Tibial nerve (tissue), 4 donors: ENCODE results near the gene SCOC. TPM values are rescaled to one million over a fixed set of nuclear protein-coding genes. Genes with fewer than 3 reads are reported as not detected.

ENCODE experiments used
- DNase-seq, 2 donors: peaks; one replicate each; pipeline ENCODE4 v3.0.0-alpha.2; 2019; ENCODE audit warnings: low spot score in 2 of 2
- H3K27ac ChIP-seq, 4 donors: fragments of 200-600 bp; sonication (generic) in 3 of 4; one replicate each; pipeline ENCODE4 v1.5.1; 2017 to 2019; ENCODE audit warnings: mild to moderate bottlenecking in 1 of 4
- H3K27me3 ChIP-seq, 2 donors: fragments of 200-600 bp; sonication (generic) in 1 of 2; one replicate each; pipeline versions ENCODE4 v1.5.1 to v1.6.0; 2017 to 2019
- H3K36me3 ChIP-seq, 3 donors: fragments of 200-600 bp; sonication (generic); one replicate each; pipeline ENCODE4 v1.5.1; 2018 to 2019
- H3K4me1 ChIP-seq, 4 donors: fragments of 200-600 bp; sonication (generic) in 3 of 4; one replicate each; pipeline ENCODE4 v1.5.1; 2017 to 2019
- H3K4me3 ChIP-seq, 4 donors: fragments of 200-600 bp; sonication (generic) in 3 of 4; one replicate each; pipeline ENCODE4 v1.5.1; 2017 to 2019; ENCODE audit warnings: mild to moderate bottlenecking in 1 of 4, moderate library complexity in 1 of 4
- H3K9me3 ChIP-seq, 4 donors: fragments of 200-600 bp; sonication (generic) in 3 of 4; one replicate each; pipeline ENCODE4 v1.5.1; 2017 to 2019
- CTCF ChIP-seq, 5 experiments: fragments of 200-600 bp in 3 of 5; fragments of 450-650 bp in 2 of 5; sonication (generic) in 3 of 5; IDR thresholded peaks; one replicate each; pipeline ENCODE4 v1.5.1; 2016 to 2019; ENCODE audit warnings: antibody characterized with exemption in 5 of 5, mild to moderate bottlenecking in 3 of 5, moderate library complexity in 2 of 5
- EP300 ChIP-seq, 2 donors: sonication (generic); formaldehyde crosslinking; IDR thresholded peaks; one replicate each; pipeline ENCODE4 v1.6.1; 2017; ENCODE audit warnings: antibody characterized with exemption in 2 of 2, mild to moderate bottlenecking in 1 of 2
- POLR2A ChIP-seq, 2 donors: fragments of 450-650 bp; IDR thresholded peaks; one replicate each; pipeline ENCODE4 v1.6.1; 2017; ENCODE audit warnings: antibody characterized with exemption in 2 of 2, mild to moderate bottlenecking in 2 of 2, moderate library complexity in 2 of 2
- WGBS, 2 donors: methylation state at CpG; one replicate each; pipeline ENCODE4 v1.1.5; 2018; 5-methylcytosine and 5-hydroxymethylcytosine counted together
- total RNA-seq, 4 donors: library from RNA; depleted of rRNA; stranded (reverse); fragments of >200 nt; gene quantifications; one replicate each; pipeline ENCODE4 v1.1.0, GENCODE V29; 2016

SCOC gene
- total RNA-seq, 4 donors from 2014 or later, result 35.7 to 51.9 (median 46.5) TPM

DNA sequence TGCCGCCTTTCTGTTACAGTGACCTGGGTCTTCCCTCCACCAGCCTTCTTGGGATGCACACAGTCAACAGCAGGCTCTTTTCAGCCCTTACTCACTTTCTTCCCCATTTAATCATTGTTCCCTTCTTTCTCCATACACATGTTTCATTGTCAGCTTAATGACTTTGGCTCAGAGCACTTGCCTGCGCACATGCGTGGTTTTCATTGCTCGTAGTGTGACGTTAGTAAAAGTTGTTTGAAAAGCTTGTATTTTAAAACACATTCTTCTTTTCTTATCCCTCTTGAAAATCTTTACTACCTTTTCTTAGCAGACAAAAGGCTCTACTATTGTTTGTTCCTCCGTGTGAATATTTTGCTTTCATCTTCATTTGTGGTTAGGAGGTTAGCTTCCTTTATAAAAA, 19.7 kb upstream of the SCOC start:
- TF ChIP-seq POLR2A (IDR thresholded peaks at IDR 0.05), result no peak
- TF ChIP-seq EP300 (IDR thresholded peaks at IDR 0.05), result no peak
- TF ChIP-seq CTCF (IDR thresholded peaks at IDR 0.05), result no peak
- no peaks in the 10 kb centered on the region for H3K9me3 ChIP-seq
- no peaks in the 10 kb centered on the region for H3K4me1 ChIP-seq
- DNase-seq, result no peak
- no peak overlapping the region for H3K27ac ChIP-seq
- H3K36me3 ChIP-seq, result no peaks in the 10 kb centered on the region
- WGBS, 2 donors, result 41 to 49% methylated on average over 6 of the region's 6 CpGs
- no peaks in the 10 kb centered on the region for H3K27me3 ChIP-seq
- no peak overlapping the region for H3K4me3 ChIP-seq

DNA sequence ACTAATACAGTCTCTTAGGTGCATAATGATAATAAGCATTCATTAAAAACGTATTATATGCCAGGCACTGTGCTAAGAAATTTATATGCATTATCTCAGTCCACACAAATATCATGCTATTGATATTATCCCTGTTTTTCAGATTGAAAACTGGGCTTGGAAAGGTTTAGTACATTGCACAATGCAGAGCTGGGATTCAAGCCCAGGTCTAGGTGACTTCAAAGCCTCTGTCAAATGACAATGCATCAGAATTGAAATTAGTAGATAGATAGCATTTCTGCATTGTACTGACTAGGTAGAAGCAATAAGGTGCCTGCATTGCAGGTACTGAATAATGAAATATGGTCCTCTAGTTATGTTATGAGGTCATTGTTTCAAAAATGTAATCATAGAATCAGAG, 18.2 kb upstream of the SCOC start:
- Histone ChIP-seq H3K4me3 (no peak overlapping the region), H3K9me3 (no peaks in the 10 kb centered on the region), H3K4me1 (no peaks in the 10 kb centered on the region), H3K27me3 (peaks cover 0 to 4% of the 10 kb centered on the region in 2 donors), H3K36me3 (no peaks in the 10 kb centered on the region), H3K27ac (no peak overlapping the region)
- no peak for DNase-seq
- TF ChIP-seq POLR2A (IDR thresholded peaks at IDR 0.05) (no peak), EP300 (IDR thresholded peaks at IDR 0.05) (no peak), CTCF (IDR thresholded peaks at IDR 0.05) (no peak)
- WGBS, 2 donors, result 82 to 94% methylated on average over 1 of the region's 1 CpG

DNA sequence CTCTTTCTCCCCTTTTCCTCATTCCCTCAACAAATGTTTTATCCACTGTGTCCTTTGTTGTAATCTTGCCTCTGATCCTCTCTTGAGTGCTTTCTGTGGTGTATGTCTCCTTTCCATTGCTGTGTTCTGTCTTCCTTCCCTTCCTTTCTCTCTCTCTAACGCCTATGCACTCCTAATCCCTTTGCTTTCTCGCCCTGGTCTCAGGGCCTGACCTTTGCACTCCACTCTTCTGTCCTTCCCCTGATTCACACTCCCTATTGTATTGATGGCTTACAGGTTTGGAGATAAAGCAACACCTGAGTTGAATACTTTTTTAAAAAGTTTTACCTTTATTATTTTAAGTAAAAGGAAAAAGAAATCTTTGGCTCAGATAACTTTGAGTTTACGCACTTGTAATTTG, 15.6 kb upstream of the SCOC start:
- TF ChIP-seq EP300 (IDR thresholded peaks at IDR 0.05) (no peak), POLR2A (IDR thresholded peaks at IDR 0.05) (no peak)
- no peaks in the 10 kb centered on the region for H3K36me3 ChIP-seq
- DNase-seq, result no peak
- H3K4me3 ChIP-seq, result no peak overlapping the region
- no peaks in the 10 kb centered on the region for H3K9me3 ChIP-seq
- H3K27me3 ChIP-seq, result peaks cover 0 to 4% of the 10 kb centered on the region in 2 donors
- H3K27ac ChIP-seq, result no peak overlapping the region
- WGBS, 2 donors, result 57 to 61% methylated on average over 3 of the region's 3 CpGs
- H3K4me1 ChIP-seq, result no peaks in the 10 kb centered on the region

DNA sequence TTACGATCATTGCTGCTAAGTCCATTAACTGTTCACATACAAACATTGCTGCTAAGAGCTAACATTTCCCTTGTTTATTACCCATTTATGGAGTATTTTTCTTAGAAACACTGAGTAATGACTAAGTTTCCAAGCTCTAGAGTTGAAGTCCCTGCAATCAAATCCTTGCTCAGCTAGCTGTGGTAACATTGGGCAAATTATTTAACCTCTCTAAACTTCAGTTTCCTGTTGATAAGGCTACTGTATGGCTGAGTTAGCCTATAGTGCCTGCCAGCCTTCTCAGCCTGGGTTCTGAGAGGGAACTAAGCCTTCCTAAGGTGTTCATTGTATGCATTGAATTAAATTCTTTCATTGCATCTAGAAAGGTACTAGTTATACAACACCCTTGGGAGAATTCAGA, 15.2 kb upstream of the SCOC start:
- 0 to 5% methylated on average over 1 of the region's 1 CpG for WGBS, 2 donors
- TF ChIP-seq POLR2A (IDR thresholded peaks at IDR 0.05) (no peak), CTCF (IDR thresholded peaks at IDR 0.05) (no peak), EP300 (IDR thresholded peaks at IDR 0.05) (no peak)
- no peak for DNase-seq

GRCh38 chr4:140359562-140360427, 13.7 kb upstream of the SCOC start:
- Histone ChIP-seq H3K27me3 (peaks cover 0 to 4% of the 10 kb centered on the region in 2 donors), H3K9me3 (no peaks in the 10 kb centered on the region), H3K4me1 (no peaks in the 10 kb centered on the region), H3K36me3 (no peaks in the 10 kb centered on the region), H3K27ac (no peak overlapping the region), H3K4me3 (no peak overlapping the region)
- DNase-seq, result peak; percentile 51 to 82
- TF ChIP-seq POLR2A (IDR thresholded peaks at IDR 0.05) (no peak), CTCF (IDR thresholded peaks at IDR 0.05) (peak; percentile 60 to 73 (median 64)), EP300 (IDR thresholded peaks at IDR 0.05) (no peak)
- WGBS, 2 donors, result 31 to 38% methylated on average over 7 of the region's 7 CpGs

More for the DNA sequence above, 15.2 kb upstream of the SCOC start:
- Histone ChIP-seq H3K27me3 (peaks cover 0 to 4% of the 10 kb centered on the region in 2 donors), H3K4me3 (no peak overlapping the region), H3K4me1 (no peaks in the 10 kb centered on the region), H3K36me3 (no peaks in the 10 kb centered on the region), H3K27ac (no peak overlapping the region), H3K9me3 (no peaks in the 10 kb centered on the region)
